Stomach (tissue), 9 donors: ENCODE data around the gene DRD1. TPM values are rescaled to one million over a fixed set of nuclear protein-coding genes. Genes with fewer than 3 reads are reported as not detected.

ENCODE experiments used
- DNase-seq, 2 donors: peaks; one replicate each; pipeline versions ENCODE4 v3.0.0 to v3.0.0-alpha.2; 2013 to 2019
- H3K27ac ChIP-seq, 5 donors: fragments of 200-600 bp in 4 of 5; sonication (generic) in 4 of 5; one replicate each; pipeline ENCODE4 v1.5.1; 2013 to 2019; ENCODE audit warnings: mild to moderate bottlenecking in 1 of 5, moderate library complexity in 1 of 5
- H3K27me3 ChIP-seq, 3 donors: fragments of 200-600 bp; sonication (generic); one replicate each; pipeline ENCODE4 v1.5.1; 2017 to 2019; ENCODE audit warnings: mixed run types in 1 of 3
- H3K36me3 ChIP-seq, 4 donors: fragments of 200-600 bp; sonication (generic); 1 replicate in 3 of 4; 2 replicates in 1 of 4; pipeline ENCODE4 v1.5.1; 2016 to 2019
- H3K4me1 ChIP-seq, 4 donors: fragments of 200-600 bp; sonication (generic); one replicate each; pipeline ENCODE4 v1.5.1; 2016 to 2019
- H3K4me3 ChIP-seq, 4 donors: fragments of 200-600 bp; sonication (generic) in 3 of 4; one replicate each; pipeline ENCODE4 v1.5.1; 2016 to 2019; ENCODE audit warnings: mild to moderate bottlenecking in 1 of 4
- H3K9me3 ChIP-seq, 4 donors: fragments of 200-600 bp; sonication (generic); one replicate each; pipeline ENCODE4 v1.5.1; 2016 to 2019
- CTCF ChIP-seq, 7 experiments: fragments of 450-650 bp in 4 of 7; fragments of 200-600 bp in 3 of 7; sonication (generic) in 3 of 7; IDR thresholded peaks; one replicate each; pipeline ENCODE4 v1.5.1; 2016 to 2019; ENCODE audit warnings: antibody characterized with exemption in 7 of 7, control low read depth in 2 of 7, mild to moderate bottlenecking in 1 of 7
- EP300 ChIP-seq: sonication (generic); formaldehyde crosslinking; IDR thresholded peaks from one replicate; pipeline ENCODE4 v1.6.1; 2017; ENCODE audit warnings: antibody characterized with exemption
- POLR2A ChIP-seq, 4 donors: fragments of 450-650 bp; IDR thresholded peaks; one replicate each; pipeline ENCODE4 v1.6.1; 2016; ENCODE audit warnings: antibody characterized with exemption in 4 of 4, control low read depth in 2 of 4, mild to moderate bottlenecking in 1 of 4, moderate library complexity in 1 of 4
- POLR2AphosphoS5 ChIP-seq, 3 donors: sonication (generic); formaldehyde crosslinking; IDR thresholded peaks; one replicate each; pipeline ENCODE4 v1.6.1; 2016; ENCODE audit warnings: antibody characterized with exemption in 3 of 3
- WGBS, 5 donors: extraction: QIAGEN DNeasy Blood & Tissue Kit in 3 of 5; methylation state at CpG; one replicate each; pipeline versions ENCODE4 v1.1.5 to v1.1.7; 2013 to 2018; 5-methylcytosine and 5-hydroxymethylcytosine counted together
- intact Hi-C: fragments of 100-400 bp; cut with DNase I; formaldehyde crosslinking; loops from one replicate; pipeline ENCODE4 v1.15.1; 2023; ENCODE audit warnings: low total_unique reads
- polyA plus RNA-seq, 3 donors: library from polyadenylated mRNA; stranded (reverse); fragments of 200-250 nt; gene quantifications; one replicate each; pipeline ENCODE4 v1.2.3, GENCODE V29; 2013
- total RNA-seq, 5 donors: library from RNA; depleted of rRNA; stranded (reverse); fragments of >200 nt; gene quantifications; one replicate each; pipeline versions ENCODE4 v1.1.0 to v1.2.3, GENCODE V29; 2014 to 2016
- donor health status: healthy with polysubstance abuse.
- donor health status: Bipolar disorder and iron deficiency.
- donor health status: healthy.

Gene DRD1
- total and polyA plus RNA-seq, 8 donors = 0.08 to 0.55 TPM; not detected in 6

- peaks cover 0 to 3% (median 2%) of the 10 kb centered on the region in 4 donors for H3K36me3 ChIP-seq
- DNase-seq = no peak
- WGBS, 5 donors = 5 to 7% (median 7%) methylated on average over 11 to 12 of the region's 12 CpGs
- peak overlapping the region; percentile 74 to 85 (median 79) for H3K27ac ChIP-seq
- no peaks in the 10 kb centered on the region for H3K27me3 ChIP-seq
- intact Hi-C loops = no loop called here
- no peak for TF ChIP-seq POLR2AphosphoS5 (IDR thresholded peaks at IDR 0.05)
- TF ChIP-seq POLR2A (IDR thresholded peaks at IDR 0.05) = no peak
- no peak for TF ChIP-seq EP300
- TF ChIP-seq CTCF (IDR thresholded peaks at IDR 0.05) = no peak
- H3K4me3 ChIP-seq = peak overlapping the region; percentile 93 to 99 (median 96)
- no peaks in the 10 kb centered on the region for H3K9me3 ChIP-seq
- H3K4me1 ChIP-seq = peaks cover 7 to 43% (median 32%) of the 10 kb centered on the region in 4 donors
Measured at GRCh38 chr5:175478008-175478383, 34.0 kb upstream of the DRD1 start.

- no peak for DNase-seq
- Histone ChIP-seq H3K4me1 (peaks cover 7 to 40% (median 32%) of the 10 kb centered on the region in 4 donors), H3K9me3 (no peaks in the 10 kb centered on the region), H3K36me3 (peaks cover 0 to 3% (median 2%) of the 10 kb centered on the region in 4 donors), H3K27me3 (no peaks in the 10 kb centered on the region), H3K4me3 (no peak overlapping the region), H3K27ac (no peak overlapping the region)
- intact Hi-C loops = no loop called here
- WGBS, 5 donors = 46 to 59% (median 53%) methylated on average over 5 of the region's 5 CpGs
- no peak for TF ChIP-seq CTCF (IDR thresholded peaks at IDR 0.05)
- no peak for TF ChIP-seq POLR2A (IDR thresholded peaks at IDR 0.05)
- no peak for TF ChIP-seq POLR2AphosphoS5 (IDR thresholded peaks at IDR 0.05)
- no peak for TF ChIP-seq EP300
Measured at GRCh38 chr5:175477440-175477839, 33.5 kb upstream of the DRD1 start.

GRCh38 chr5:175475248-175475647 is 31.3 kb upstream of the DRD1 start:
- no peak for DNase-seq
- Histone ChIP-seq H3K27ac (no peak overlapping the region), H3K36me3 (no peaks in the 10 kb centered on the region), H3K4me3 (no peak overlapping the region), H3K4me1 (peaks cover 7 to 23% (median 22%) of the 10 kb centered on the region in 4 donors), H3K9me3 (no peaks in the 10 kb centered on the region), H3K27me3 (no peaks in the 10 kb centered on the region)
- 52 to 73% (median 69%) methylated on average over 1 of the region's 1 CpG for WGBS, 5 donors
- TF ChIP-seq CTCF (IDR thresholded peaks at IDR 0.05) (no peak), POLR2A (IDR thresholded peaks at IDR 0.05) (no peak), POLR2AphosphoS5 (IDR thresholded peaks at IDR 0.05) (no peak), EP300 (no peak)
- intact Hi-C loops = no loop called here

- Histone ChIP-seq H3K4me1 (peaks cover 0 to 2% (median 0%) of the 10 kb centered on the region in 4 donors), H3K27ac (no peak overlapping the region), H3K4me3 (no peak overlapping the region), H3K36me3 (no peaks in the 10 kb centered on the region), H3K9me3 (no peaks in the 10 kb centered on the region), H3K27me3 (peaks cover 0 to 4% (median 0%) of the 10 kb centered on the region in 3 donors)
- intact Hi-C loops = no loop called here
- TF ChIP-seq POLR2A (IDR thresholded peaks at IDR 0.05) (no peak), CTCF (IDR thresholded peaks at IDR 0.05) (no peak), POLR2AphosphoS5 (IDR thresholded peaks at IDR 0.05) (no peak), EP300 (no peak)
- no peak for DNase-seq
Measured at GRCh38 chr5:175472378-175472777, 28.4 kb upstream of the DRD1 start.
